Measurements from ENCODE around the gene ITGA2B.
A peak's percentile ranks its signal among the peaks of the same experiment; 100 is the strongest.
"Not testable (repeated sequence)": the region's sequence is repeated elsewhere in the genome, so short reads cannot be mapped to it uniquely, and the experiment has no call there.

Gene ITGA2B

DNA sequence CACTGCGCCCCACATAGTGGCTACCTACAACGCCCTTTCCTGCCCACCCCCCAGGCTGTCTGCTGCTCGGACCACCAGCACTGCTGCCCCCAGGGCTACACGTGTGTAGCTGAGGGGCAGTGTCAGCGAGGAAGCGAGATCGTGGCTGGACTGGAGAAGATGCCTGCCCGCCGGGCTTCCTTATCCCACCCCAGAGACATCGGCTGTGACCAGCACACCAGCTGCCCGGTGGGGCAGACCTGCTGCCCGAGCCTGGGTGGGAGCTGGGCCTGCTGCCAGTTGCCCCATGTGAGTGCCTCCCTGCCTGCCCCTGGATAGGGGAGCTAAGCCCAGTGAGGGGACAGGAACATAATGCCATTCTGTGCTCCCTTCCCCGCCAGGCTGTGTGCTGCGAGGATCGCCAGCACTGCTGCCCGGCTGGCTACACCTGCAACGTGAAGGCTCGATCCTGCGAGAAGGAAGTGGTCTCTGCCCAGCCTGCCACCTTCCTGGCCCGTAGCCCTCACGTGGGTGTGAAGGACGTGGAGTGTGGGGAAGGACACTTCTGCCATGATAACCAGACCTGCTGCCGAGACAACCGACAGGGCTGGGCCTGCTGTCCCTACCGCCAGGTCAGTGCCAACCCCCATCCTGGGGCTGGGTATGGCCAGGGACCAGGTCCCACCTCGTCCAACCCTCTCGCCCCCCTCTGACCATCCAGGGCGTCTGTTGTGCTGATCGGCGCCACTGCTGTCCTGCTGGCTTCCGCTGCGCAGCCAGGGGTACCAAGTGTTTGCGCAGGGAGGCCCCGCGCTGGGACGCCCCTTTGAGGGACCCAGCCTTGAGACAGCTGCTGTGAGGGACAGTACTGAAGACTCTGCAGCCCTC, 37.3 kb downstream of the ITGA2B start:
- no peak for DNase-seq

DNA sequence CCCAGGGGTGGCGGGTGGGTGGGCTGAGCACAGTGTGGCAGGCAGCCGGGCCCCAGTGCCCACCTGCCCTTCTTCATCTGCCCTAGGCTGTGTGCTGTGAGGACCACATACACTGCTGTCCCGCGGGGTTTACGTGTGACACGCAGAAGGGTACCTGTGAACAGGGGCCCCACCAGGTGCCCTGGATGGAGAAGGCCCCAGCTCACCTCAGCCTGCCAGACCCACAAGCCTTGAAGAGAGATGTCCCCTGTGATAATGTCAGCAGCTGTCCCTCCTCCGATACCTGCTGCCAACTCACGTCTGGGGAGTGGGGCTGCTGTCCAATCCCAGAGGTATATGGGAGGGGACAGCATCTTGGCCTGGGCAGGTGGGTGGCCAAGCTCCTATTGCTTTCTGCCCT, 38.0 kb downstream of the ITGA2B start:
- DNase-seq = no peak

DNA sequence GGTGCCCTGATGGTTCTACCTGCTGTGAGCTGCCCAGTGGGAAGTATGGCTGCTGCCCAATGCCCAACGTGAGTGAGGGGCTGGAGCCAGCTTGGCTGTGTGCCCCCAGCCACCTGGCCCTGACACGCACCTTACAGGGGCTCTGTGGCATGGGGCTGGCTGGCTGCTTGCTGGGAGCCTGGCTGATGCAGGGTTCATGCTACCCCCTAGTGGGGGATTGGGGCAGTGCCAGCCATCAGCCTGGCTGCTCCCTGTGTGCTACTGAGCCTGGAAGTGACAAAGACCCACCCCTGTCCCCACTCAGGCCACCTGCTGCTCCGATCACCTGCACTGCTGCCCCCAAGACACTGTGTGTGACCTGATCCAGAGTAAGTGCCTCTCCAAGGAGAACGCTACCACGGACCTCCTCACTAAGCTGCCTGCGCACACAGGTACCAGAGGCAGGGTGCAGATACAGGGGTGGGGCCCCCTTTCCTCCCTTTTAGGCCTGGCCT, 38.7 kb downstream of the ITGA2B start:
- peak; percentile 79 for DNase-seq

DNA sequence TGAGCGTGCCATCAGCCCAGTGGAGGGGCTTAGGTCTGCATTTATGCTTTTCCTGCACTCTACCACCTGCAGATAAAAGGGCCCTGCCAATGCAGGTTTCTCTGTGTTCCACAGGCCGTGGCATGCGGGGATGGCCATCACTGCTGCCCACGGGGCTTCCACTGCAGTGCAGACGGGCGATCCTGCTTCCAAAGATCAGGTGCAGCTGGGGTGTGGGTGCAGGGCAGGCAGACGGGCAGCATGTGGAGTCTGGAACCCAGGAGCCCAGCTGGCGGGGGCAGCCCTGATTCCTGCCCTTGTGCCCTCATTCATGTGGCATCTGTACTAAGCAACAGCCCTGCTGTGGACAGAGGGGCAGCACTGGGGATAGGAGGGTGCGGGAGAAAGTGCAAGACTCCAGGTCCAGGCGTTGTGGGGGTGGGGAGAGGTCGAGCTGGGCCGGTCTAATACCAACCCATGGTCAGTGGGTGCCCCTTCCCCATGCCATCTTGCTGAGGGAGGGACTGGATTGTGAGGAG, 39.8 kb downstream of the ITGA2B start:
- DNase-seq = no peak

DNA sequence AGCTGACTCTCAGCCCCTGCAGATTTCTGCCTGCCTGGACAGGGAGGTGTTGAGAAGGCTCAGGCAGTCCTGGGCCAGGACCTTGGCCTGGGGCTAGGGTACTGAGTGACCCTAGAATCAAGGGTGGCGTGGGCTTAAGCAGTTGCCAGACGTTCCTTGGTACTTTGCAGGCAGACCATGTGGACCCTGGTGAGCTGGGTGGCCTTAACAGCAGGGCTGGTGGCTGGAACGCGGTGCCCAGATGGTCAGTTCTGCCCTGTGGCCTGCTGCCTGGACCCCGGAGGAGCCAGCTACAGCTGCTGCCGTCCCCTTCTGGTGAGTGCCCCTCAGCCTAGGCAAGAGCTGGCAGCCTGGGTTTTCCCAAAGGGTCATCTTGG, 40.5 kb downstream of the ITGA2B start:
- no peak for DNase-seq

DNA sequence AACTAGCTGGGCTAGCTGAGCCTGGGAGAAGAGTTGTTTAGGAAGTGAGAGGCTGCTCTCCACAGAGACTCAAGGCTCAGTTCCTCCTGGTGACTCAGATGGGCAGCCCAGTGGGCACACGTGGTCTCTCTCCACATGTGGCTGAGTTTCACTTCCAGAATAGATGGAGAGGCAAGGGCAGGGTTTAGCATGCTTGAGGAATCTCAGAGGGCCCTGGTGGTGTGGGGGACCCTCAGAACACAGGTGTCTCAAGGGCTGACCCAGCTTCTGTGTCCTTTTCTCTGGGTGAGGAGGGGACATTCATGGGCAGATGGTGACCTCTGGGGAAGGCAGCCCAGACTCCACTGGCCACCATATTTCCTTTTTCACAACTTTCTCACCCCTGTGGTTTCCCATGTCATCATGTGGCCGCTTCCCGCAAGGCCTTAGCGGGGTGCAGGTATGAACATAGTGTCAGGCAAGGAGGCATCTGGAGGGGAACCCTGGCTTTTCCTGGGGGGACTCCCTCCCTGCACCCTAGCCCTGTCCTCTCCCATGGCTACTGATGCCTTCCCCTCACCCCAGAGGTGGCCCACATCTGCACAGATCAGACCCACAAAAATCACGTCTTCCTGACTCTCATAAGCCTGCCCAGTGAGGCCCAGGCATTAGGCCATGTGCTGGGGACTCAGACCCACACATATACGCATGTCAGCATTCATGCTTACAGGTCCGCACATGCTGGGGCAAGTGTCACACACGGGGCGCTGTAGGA, 41.0 kb downstream of the ITGA2B start:
- DNase-seq = peak; percentile 21

DNA sequence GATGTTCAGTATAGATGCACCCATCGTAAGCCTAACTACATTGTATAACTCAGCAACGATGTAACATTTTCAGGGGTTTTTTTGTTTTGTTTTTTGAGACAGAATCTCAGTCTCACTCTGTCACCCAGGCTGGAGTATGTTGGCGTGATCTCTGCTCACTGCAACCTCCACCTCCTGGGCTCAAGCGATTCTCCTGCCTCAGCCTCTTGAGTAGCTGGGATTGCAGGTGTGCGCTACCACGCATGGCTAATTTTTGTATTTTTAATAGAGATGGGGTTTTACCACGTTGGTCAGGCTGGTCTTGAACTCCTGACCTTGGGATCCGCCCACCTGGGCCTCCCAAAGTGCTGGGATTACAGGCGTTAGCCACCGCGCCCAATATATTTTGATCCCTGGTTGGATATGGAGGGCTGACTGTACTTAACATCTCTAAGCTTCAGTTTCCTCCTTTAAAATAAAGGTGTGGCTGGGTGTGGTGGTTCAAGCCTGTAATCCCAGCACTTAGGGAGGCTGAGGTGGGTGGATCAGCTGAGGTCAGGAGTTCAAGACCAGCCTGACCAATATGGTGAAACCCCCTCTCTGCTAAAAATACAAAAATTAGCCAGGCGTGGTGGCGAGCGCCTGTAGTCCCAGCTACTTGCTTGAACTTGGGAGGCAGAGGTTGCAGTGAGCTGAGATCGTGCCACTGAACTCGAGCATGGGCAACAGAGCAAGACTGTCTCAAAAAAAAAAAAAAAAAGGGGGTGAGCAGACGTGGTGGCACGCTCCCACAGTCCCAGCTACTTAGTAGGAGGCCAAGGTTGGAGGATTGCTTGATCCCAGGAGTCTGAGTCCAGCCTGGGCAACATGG, 42.0 kb downstream of the ITGA2B start:
- not testable (repeated sequence) for DNase-seq

DNA sequence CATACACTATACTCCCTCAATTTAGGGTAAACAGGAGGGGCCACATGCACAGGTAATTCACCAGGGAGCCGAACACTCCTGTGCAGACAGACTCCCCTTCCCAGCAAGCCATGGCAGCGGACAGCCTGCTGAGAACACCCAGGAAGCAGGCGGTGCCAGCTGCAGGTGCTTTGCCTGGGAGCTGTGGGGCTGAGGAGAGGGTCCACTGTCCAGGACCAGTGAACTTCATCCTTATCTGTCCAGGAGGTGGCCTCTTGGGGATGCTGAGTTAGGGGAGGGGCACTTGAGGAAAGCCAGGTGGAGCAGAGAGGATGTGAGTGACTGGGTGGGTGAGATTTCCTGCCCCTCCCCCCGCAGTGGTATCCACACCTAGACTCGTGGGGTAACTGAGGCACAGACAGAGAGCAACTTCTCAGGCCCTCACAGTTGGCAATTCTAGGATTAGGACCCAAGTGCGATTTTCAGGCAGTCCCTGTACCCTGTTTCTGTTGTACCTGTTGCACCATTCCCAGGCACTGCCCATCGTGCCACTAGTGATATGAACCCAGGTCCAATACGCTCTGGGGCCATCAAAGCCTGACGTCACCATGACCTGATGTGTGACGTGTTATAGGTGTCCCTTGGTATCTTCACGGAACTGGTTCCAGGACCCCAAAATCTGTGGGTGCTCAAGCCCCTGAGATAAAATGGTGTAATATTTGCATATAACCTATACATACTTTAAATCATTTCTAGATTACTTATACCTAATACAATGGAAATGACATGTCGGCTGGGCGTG, 43.2 kb downstream of the ITGA2B start:
- no peak for DNase-seq

DNA sequence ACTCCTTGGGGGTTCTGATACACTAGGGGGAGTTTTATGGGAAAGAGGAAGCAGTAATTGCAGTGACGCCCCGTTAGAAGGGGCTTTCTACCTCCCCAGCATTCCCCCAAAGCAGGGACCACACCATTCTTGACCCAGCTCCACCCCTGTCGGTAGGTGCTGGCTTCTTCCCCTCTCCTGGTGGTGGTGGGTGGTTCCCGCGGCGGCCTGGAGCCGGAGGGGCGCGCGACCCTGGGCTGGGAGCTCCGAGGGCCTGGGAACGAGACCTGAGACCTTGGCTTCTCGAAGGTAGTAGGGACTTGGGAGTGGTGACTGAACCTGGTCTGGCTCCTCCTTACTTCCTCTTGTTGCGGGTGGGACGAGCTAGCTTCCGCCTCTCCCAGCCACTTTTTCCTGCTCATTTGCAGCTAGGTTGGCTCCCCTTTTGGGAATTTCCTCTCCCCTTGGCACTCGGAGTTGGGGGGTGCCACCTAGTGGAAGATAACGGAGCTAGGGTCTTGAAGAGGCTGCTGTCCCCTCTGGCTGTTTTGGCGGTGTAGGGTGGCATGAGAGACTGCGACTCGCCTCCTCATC, 43.9 kb downstream of the ITGA2B start:
- DNase-seq = peak; percentile 55

DNA sequence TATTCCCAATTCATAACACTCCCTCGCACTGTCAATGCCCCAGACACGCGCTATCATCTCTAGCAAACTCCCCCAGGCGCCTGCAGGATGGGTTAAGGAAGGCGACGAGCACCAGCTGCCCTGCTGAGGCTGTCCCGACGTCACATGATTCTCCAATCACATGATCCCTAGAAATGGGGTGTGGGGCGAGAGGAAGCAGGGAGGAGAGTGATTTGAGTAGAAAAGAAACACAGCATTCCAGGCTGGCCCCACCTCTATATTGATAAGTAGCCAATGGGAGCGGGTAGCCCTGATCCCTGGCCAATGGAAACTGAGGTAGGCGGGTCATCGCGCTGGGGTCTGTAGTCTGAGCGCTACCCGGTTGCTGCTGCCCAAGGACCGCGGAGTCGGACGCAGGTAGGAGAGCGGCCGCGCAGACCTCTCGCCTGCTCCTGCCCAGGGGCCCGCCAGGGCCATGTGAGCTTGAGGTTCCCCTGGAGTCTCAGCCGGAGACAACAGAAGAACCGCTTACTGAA, 44.5 kb downstream of the ITGA2B start, which contains the start of gene GRN:
Gene GRN, plus strand, starts transcription at position 364 of the 515 bp plus-strand sequence. CDS start 3,863 bp downstream, outside the sequence.
- DNase-seq = peak; percentile 90

DNA sequence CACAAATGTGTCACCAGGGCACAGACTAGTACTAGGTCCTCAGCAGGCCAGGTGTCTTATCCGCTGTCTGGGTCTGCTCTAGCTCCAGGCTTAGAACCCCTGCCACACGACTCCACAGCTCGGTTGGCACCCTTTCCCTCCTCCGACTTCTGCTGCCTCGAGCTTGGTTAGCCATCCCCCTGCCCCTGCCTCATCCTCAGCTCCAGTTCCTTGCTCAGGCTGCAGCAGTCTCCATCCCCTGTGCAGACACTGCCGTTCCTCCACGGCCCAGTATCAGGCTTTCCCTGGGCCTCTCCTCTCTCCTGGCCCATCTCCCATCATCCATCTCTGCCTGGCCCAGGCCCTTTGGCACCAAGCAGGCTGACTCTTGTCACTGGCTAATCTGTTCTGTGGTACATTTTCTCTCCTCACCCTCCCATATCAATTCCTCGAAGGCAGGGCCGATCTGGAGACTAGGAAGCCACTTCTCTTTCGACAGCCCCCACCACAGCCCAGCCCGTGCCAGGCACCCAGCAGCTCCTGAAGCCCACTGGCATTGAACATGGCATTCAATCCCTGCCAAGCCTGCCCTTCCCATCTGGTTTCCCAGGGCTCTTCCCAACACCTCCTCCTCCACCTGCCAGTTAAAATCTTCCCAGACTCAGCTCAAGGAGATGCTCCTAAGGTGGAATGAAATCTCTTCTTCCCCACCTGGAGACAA, 45.8 kb downstream of the ITGA2B start:
- no peak for DNase-seq

DNA sequence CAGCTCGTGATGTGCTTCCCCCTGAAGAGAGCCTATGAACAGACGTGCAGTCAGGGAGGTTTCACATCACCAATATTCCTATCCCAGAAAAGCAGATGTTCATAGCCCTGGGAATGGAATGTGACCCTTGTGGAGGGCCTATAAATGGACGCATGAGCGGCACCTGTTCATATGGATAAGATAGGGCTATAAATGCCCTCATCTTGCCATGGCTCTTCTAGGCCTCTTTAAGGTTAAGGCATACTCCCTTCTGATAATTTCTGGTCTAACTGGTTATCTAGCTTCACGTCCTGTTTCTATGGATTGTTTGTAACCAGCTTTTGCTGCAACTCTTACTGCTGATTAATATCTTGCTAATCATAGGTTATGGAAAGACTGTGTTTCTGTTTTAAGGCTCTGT, 48.9 kb downstream of the ITGA2B start:
- DNase-seq = not testable (repeated sequence)

DNA sequence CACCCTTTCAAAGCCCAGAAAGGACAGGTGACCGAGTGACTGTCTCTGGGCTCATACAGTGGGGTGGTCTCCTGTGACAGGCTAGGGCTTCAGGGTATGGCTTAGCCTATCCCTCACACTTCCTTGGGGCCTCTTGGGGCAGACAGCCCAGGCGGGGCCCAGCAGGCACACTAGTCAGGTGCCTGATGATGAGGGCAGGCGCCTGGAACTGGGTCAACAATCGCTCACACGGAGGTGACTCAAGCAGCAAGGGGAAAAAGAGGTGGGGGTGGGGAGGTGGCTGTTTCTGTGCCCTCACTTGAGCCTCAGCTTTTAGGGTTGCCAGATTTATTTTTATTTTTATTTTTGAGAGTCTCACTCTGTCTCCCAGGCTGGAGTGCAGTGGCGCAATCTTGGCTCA, 50.7 kb downstream of the ITGA2B start:
- DNase-seq = no peak

DNA sequence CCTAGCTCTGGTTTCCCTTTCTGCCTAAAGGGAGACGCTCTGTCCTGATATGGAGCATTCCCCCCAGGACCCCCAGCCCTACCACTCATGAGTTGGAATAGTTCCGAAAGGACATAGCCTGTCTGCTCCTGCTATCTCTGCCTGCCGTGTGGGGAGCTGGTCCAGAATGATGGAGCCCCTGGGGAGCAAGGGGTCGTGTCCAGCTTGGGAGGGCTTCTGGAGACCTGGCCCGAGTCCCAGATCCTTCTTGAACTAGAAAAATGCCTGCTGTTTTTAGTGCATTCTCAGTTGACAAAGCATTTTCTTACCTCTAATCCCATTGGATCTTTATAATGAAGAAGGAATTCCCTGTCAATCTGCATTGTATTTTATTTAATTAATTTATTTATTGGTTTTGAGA, 53.5 kb downstream of the ITGA2B start:
- no peak for DNase-seq

DNA sequence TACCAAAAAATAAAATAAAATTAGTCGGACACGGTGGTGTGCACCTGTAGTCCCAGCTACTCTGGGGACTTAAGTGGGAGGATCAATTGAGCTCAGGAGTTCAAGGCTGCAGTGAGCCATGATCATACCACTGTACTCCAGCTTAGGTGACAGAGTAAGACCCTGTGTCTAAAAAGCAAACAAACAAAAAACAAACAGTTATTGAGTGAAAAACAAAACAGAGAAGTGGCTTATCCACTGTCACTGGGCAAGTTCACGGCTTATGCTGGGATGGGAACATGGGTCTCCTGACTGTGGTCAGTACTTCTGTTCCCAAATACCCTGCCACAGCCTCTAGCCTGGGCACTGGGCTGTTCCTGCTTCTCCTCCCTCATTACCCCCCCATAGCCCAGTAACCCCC, 53.9 kb downstream of the ITGA2B start:
- DNase-seq = no peak

DNA sequence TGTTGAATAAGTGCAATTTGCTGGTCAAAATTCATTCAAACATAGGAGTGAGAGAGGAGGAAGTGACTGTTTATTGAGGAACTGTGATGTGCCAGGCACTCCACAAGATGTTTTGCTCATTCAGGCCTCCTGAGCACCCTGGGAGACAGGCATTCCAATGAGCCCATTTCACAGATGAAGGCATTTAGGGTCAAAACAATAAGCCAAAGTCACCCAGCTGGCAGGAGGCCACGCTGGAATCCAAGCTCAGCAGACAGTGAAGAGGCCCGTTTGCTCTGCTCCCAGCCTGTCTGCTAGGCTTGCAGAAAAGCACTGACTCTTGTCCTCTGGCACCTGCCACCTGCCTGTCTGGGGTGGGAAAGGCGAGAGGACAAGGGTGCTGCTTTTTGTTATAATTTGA, 54.7 kb downstream of the ITGA2B start:
- no peak for DNase-seq

DNA sequence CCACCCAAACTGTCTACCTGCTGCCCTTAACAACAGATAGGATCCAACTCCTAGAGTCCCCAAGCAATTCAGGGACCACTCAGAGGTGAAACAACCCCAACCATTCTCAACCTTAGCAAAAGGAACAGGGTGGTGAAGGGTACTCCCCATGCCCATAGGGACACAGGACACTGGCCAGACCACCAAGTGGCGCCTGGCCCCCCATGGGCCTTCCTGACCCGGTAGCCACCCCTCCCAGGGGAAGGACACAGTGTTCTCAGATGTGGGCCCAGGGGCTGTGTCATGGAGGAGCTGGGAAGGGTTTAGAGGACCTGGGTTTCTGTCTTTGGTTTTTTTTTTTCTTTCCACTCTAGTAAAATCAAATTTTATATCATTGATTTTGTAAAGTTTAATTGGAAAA, 55.1 kb downstream of the ITGA2B start:
- no peak for DNase-seq

DNA sequence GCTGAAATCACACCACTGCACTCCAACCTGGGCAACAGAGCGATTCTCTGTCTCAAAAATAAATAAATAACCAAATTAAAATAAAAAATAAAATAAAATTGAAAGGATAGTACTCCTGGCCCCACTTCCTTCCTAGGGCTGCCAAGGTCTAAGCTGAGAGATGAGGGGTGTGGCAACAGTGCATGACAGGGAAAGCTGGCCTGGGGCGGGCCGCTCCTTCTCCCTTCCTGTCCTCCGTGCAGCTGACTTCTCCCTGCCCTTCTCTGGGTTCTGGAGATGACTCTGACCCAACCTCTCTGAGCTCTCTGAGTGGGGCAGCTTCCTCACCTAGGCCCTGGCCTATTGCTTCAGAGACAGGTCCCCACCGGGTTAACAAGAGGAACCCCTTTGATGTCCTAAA, 56.1 kb downstream of the ITGA2B start:
- DNase-seq = no peak

DNA sequence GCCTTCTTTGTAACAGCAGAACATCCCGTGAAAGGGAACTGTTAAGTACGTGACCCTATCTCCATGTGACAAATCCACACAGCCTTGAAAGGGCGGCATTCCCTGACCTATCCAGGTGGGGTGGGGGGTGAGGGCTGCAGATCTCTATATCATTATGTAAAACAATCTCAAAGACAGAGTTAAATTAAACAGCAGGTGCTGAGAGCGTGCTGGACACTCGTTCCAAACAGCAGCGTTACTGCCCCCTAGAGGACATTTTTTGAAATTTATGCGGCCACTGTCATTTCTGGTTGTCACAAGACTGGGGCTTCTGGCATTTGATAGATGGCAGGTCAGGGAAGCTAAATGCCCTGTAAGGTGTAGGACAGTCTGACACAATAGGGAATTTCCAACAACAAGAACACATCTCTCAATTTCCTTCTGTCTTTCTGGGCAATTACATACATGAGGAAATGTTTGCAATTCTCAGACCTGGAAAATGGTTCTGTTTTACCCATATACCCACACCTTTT, 58.1 kb downstream of the ITGA2B start:
- peak; percentile 86 for DNase-seq

DNA sequence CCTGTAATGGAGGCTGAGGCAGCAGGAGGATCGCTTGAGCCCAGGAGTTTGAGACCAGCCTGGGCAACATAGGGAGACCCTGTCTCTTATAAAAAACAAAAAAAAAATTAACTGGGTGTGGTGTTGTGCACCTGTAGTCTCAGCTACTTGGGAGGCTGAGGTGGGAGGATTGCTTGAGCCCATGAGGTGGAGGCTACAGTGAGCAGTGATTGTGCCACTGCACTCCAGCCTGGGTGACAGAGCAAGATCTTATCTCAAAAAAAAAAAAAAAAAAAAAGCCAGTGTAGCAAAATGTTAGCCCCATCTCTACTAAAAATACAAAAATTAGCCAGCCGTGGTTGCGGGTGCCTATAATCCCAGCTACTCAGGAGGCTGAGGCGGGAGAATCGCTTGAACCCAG, 59.2 kb downstream of the ITGA2B start:
- not testable (repeated sequence) for DNase-seq

All from CD4-positive, alpha-beta T cell treated with Interleukin-12 subunit alpha and Interleukin-12 subunit beta, for 1 hour (primary cell).